ENCODE data around the gene ZSWIM3.

GRCh38 chr20:45897692-45898091 is 40.3 kb downstream of the ZSWIM3 start:
- no peak for TF ChIP-seq CTCF (IDR thresholded peaks at IDR 0.05; ENCODE audit: low read depth, low read length, missing input control)
- TF ChIP-seq RAD21 (IDR thresholded peaks at IDR 0.05), result no peak
- no peak for TF ChIP-seq JUND (IDR thresholded peaks at IDR 0.05)
- no peak for TF ChIP-seq GABPA (IDR thresholded peaks at IDR 0.05 in 1 of 2, conservative IDR thresholded peaks at IDR 0.05 in 1 of 2)
- TF ChIP-seq ATF3 (IDR thresholded peaks at IDR 0.05), result no peak
- TF ChIP-seq TAF1 (conservative IDR thresholded peaks at IDR 0.05), result no peak
- no peak for TF ChIP-seq MAX (IDR thresholded peaks at IDR 0.05)
- no peak for TF ChIP-seq FOXA1 (IDR thresholded peaks at IDR 0.05)
- TF ChIP-seq NR2F2 (IDR thresholded peaks at IDR 0.05), result no peak
- TF ChIP-seq ZBTB33 (IDR thresholded peaks at IDR 0.05), result no peak
- no peak for TF ChIP-seq REST (IDR thresholded peaks at IDR 0.05)
- no peak for TF ChIP-seq RXRA (IDR thresholded peaks at IDR 0.05)
- no peak for TF ChIP-seq EGR1 (IDR thresholded peaks at IDR 0.05; ENCODE audit: low read depth in 2 of 2)
- TF ChIP-seq YY1 (IDR thresholded peaks at IDR 0.05), result no peak

Measured in liver (tissue), 3 donors.